NCI-H345 treated with DMSO at 0.1 percent for 48 hours (cell line): ENCODE results near the gene C11orf91.
"Not testable (repeated sequence)": the region's sequence is repeated elsewhere in the genome, so short reads cannot be mapped to it uniquely, and the experiment has no call there.

ENCODE experiments used
- DNase-seq: peaks from one replicate; lab custom pipeline; 2025; ENCODE audit not compliant: unreplicated experiment; lab: John Stamatoyannopoulos, UW

The C11orf91 gene

GRCh38 chr11:33721984-33722383 is 21.4 kb upstream of the C11orf91 start:
- DNase-seq, result no peak

- DNase-seq, result no peak
Measured at GRCh38 chr11:33721426-33721825, 20.8 kb upstream of the C11orf91 start.

GRCh38 chr11:33719587-33719986 is 19.0 kb upstream of the C11orf91 start:
- no peak for DNase-seq

- DNase-seq, result no peak
Measured at GRCh38 chr11:33718440-33718839, 17.8 kb upstream of the C11orf91 start.

- no peak for DNase-seq
Measured at GRCh38 chr11:33716243-33716642, 15.6 kb upstream of the C11orf91 start.

GRCh38 chr11:33713856-33714398 is 13.3 kb upstream of the C11orf91 start:
- DNase-seq, result no peak

- no peak for DNase-seq
Measured at GRCh38 chr11:33713151-33713855, 12.7 kb upstream of the C11orf91 start.

GRCh38 chr11:33712436-33712835 is 11.8 kb upstream of the C11orf91 start:
- DNase-seq, result no peak

GRCh38 chr11:33709466-33709865 is 8.8 kb upstream of the C11orf91 start:
- no peak for DNase-seq

GRCh38 chr11:33708985-33709384 is 8.4 kb upstream of the C11orf91 start:
- DNase-seq, result no peak

GRCh38 chr11:33707831-33708230 is 7.2 kb upstream of the C11orf91 start:
- DNase-seq, result not testable (repeated sequence)

- no peak for DNase-seq
Measured at GRCh38 chr11:33706966-33707365, 6.3 kb upstream of the C11orf91 start.

GRCh38 chr11:33706546-33706945 is 5.9 kb upstream of the C11orf91 start:
- DNase-seq, result no peak

GRCh38 chr11:33704240-33705002 is 3.8 kb upstream of the C11orf91 start:
- DNase-seq, result no peak

GRCh38 chr11:33703788-33704187 is 3.2 kb upstream of the C11orf91 start:
- no peak for DNase-seq

- DNase-seq, result no peak
Measured at GRCh38 chr11:33703234-33703633, 2.6 kb upstream of the C11orf91 start.

GRCh38 chr11:33701302-33702230 is 940 bp upstream of the C11orf91 start:
- peak; percentile 66 for DNase-seq

- DNase-seq, result no peak
Measured at GRCh38 chr11:33700063-33700501, 544 bp downstream of the C11orf91 start.

GRCh38 chr11:33699515-33700062 is 1.0 kb downstream of the C11orf91 start:
- no peak for DNase-seq

- DNase-seq, result no peak
Measured at GRCh38 chr11:33698921-33699320, 1.7 kb downstream of the C11orf91 start.

GRCh38 chr11:33697997-33698396 is 2.6 kb downstream of the C11orf91 start:
- no peak for DNase-seq
